HG02642 (cell line): ENCODE data around the gene PAM.
A peak's percentile ranks its signal among the peaks of the same experiment; 100 is the strongest.
"Not testable (repeated sequence)": the region's sequence is repeated elsewhere in the genome, so short reads cannot be mapped to it uniquely, and the experiment has no call there.

Source experiments
- ATAC-seq: cut with Tn5 transposase; IDR thresholded peaks from one replicate; pipeline ENCODE4 v1.9.1; 2021; ENCODE audit warnings: mild to moderate bottlenecking; ENCODE audit not compliant: unreplicated experiment, poor library complexity

PAM gene

GRCh38 chr5:102775756-102776155 is 20.7 kb downstream of the PAM start:
- not testable (repeated sequence) for ATAC-seq

- ATAC-seq, result no peak
Observed at GRCh38 chr5:102777099-102777498, 22.0 kb downstream of the PAM start.

GRCh38 chr5:102778478-102778877 is 23.4 kb downstream of the PAM start:
- ATAC-seq, result peak; percentile 44

- no peak for ATAC-seq
Observed at GRCh38 chr5:102781359-102781758, 26.3 kb downstream of the PAM start.

- no peak for ATAC-seq
Observed at GRCh38 chr5:102781786-102782185, 26.7 kb downstream of the PAM start.

- ATAC-seq, result no peak
Observed at GRCh38 chr5:102782217-102782872, 27.2 kb downstream of the PAM start.

- ATAC-seq, result no peak
Observed at GRCh38 chr5:102787134-102787533, 32.0 kb downstream of the PAM start.

GRCh38 chr5:102788788-102789187 is 33.7 kb downstream of the PAM start:
- no peak for ATAC-seq

- ATAC-seq, result no peak
Observed at GRCh38 chr5:102789469-102789868, 34.4 kb downstream of the PAM start.

GRCh38 chr5:102790748-102791147 is 35.6 kb downstream of the PAM start:
- ATAC-seq, result no peak

- no peak for ATAC-seq
Observed at GRCh38 chr5:102792705-102793104, 37.6 kb downstream of the PAM start.

GRCh38 chr5:102794047-102794446 is 38.9 kb downstream of the PAM start:
- ATAC-seq, result no peak

- no peak for ATAC-seq
Observed at GRCh38 chr5:102794677-102795331, 39.7 kb downstream of the PAM start.

- no peak for ATAC-seq
Observed at GRCh38 chr5:102795526-102795925, 40.4 kb downstream of the PAM start.

GRCh38 chr5:102796009-102796408 is 40.9 kb downstream of the PAM start:
- no peak for ATAC-seq

GRCh38 chr5:102796498-102796897 is 41.4 kb downstream of the PAM start:
- ATAC-seq, result no peak

- no peak for ATAC-seq
Observed at GRCh38 chr5:102797322-102797884, 42.3 kb downstream of the PAM start.

- no peak for ATAC-seq
Observed at GRCh38 chr5:102798104-102798785, 43.1 kb downstream of the PAM start.

- ATAC-seq, result no peak
Observed at GRCh38 chr5:102799017-102799416, 43.9 kb downstream of the PAM start.

- ATAC-seq, result no peak
Observed at GRCh38 chr5:102800427-102800826, 45.3 kb downstream of the PAM start.

- ATAC-seq, result no peak
Observed at GRCh38 chr5:102801371-102801770, 46.3 kb downstream of the PAM start.
